Measurements from ENCODE around the gene LSM12.
A peak's percentile ranks its signal among the peaks of the same experiment; 100 is the strongest.

LSM12 gene

GRCh38 chr17:44001461-44001920 lies 65.0 kb downstream of the LSM12 start:
- no peak for DNase-seq
- peak overlapping the region; percentile 16 for H2BK15ac ChIP-seq (ENCODE audit: low read depth, poor library complexity, severe bottlenecking)
- H4K91ac ChIP-seq (ENCODE audit: low read length): no peak overlapping the region
- peaks cover 27% of the 10 kb centered on the region for H3K4me1 ChIP-seq (ENCODE audit: control insufficient read depth, insufficient read depth, low read depth, low read length)
- no peaks in the 10 kb centered on the region for H3K79me1 ChIP-seq (replicated peaks; ENCODE audit: low read length, poor library complexity, severe bottlenecking)
- no peak overlapping the region for H2AK5ac ChIP-seq (ENCODE audit: low read length, severe bottlenecking)
- H3K27me3 ChIP-seq (ENCODE audit: control insufficient read depth in 1 of 2, insufficient read depth in 1 of 2, low read length in 2 of 2): peaks cover 0 to 16% of the 10 kb centered on the region in 2 experiments
- no peak overlapping the region for H2AFZ ChIP-seq (ENCODE audit: low read depth, low read length)
- H2BK120ac ChIP-seq (ENCODE audit: low read depth, low read length): no peak overlapping the region
- no peak overlapping the region for H3K4me3 ChIP-seq (ENCODE audit: insufficient read depth in 1 of 2, low read depth in 1 of 2, low read length in 2 of 2)
- WGBS: 100% methylated on average over 2 of the region's 2 CpGs
- no peak overlapping the region for H2BK5ac ChIP-seq (ENCODE audit: low read depth, low read length, poor library complexity, severe bottlenecking)
- H3K4me2 ChIP-seq (ENCODE audit: low read length, poor library complexity, severe bottlenecking): no peak overlapping the region
- no peaks in the 10 kb centered on the region for H3K36me3 ChIP-seq (ENCODE audit: control insufficient read depth in 1 of 2, insufficient read depth in 2 of 2, low read depth in 1 of 2, low read length in 2 of 2)
- no peak overlapping the region for H3K4ac ChIP-seq (ENCODE audit: low read depth in 1 of 2, low read length in 2 of 2)
- no peak overlapping the region for H3K18ac ChIP-seq (ENCODE audit: low read depth in 1 of 2, low read length in 2 of 2)
- H3K23ac ChIP-seq (ENCODE audit: low read length in 2 of 2): no peak overlapping the region
- H2BK12ac ChIP-seq (ENCODE audit: low read length in 2 of 2): no peak overlapping the region
- no peak overlapping the region for H3K27ac ChIP-seq (ENCODE audit: low read length, poor library complexity, severe bottlenecking)
- H3K14ac ChIP-seq (ENCODE audit: low read length in 2 of 2): no peak overlapping the region
- no peak overlapping the region for H3K9ac ChIP-seq (ENCODE audit: low read length)
- no peaks in the 10 kb centered on the region for H3K9me3 ChIP-seq (ENCODE audit: control insufficient read depth, low read length)
- H4K8ac ChIP-seq (ENCODE audit: low read length): no peak overlapping the region

GRCh38 chr17:44000871-44001460 lies 65.5 kb downstream of the LSM12 start:
- Histone ChIP-seq H3K23ac (ENCODE audit: low read length in 2 of 2) (no peak overlapping the region), H3K79me1 (replicated peaks; ENCODE audit: low read length, poor library complexity, severe bottlenecking) (no peaks in the 10 kb centered on the region), H2AFZ (ENCODE audit: low read depth, low read length) (no peak overlapping the region), H3K4ac (ENCODE audit: low read depth in 1 of 2, low read length in 2 of 2) (no peak overlapping the region), H3K36me3 (ENCODE audit: control insufficient read depth in 1 of 2, insufficient read depth in 2 of 2, low read depth in 1 of 2, low read length in 2 of 2) (no peaks in the 10 kb centered on the region), H3K4me1 (ENCODE audit: control insufficient read depth, insufficient read depth, low read depth, low read length) (peaks cover 22% of the 10 kb centered on the region), H3K27ac (ENCODE audit: low read length, poor library complexity, severe bottlenecking) (no peak overlapping the region), H3K4me2 (ENCODE audit: low read length, poor library complexity, severe bottlenecking) (no peak overlapping the region), H3K4me3 (ENCODE audit: insufficient read depth in 1 of 2, low read depth in 1 of 2, low read length in 2 of 2) (no peak overlapping the region), H2BK120ac (ENCODE audit: low read depth, low read length) (no peak overlapping the region), H2BK5ac (ENCODE audit: low read depth, low read length, poor library complexity, severe bottlenecking) (no peak overlapping the region), H3K9me3 (ENCODE audit: control insufficient read depth, low read length) (no peaks in the 10 kb centered on the region), H3K9ac (ENCODE audit: low read length) (no peak overlapping the region), H4K91ac (ENCODE audit: low read length) (peak overlapping the region; percentile 29), H2BK15ac (ENCODE audit: low read depth, poor library complexity, severe bottlenecking) (peak overlapping the region; percentile 16), H3K14ac (ENCODE audit: low read length in 2 of 2) (no peak overlapping the region), H3K18ac (ENCODE audit: low read depth in 1 of 2, low read length in 2 of 2) (no peak overlapping the region), H3K27me3 (ENCODE audit: control insufficient read depth in 1 of 2, insufficient read depth in 1 of 2, low read length in 2 of 2) (peaks cover 0 to 17% of the 10 kb centered on the region in 2 experiments), H2BK12ac (ENCODE audit: low read length in 2 of 2) (no peak overlapping the region), H4K8ac (ENCODE audit: low read length) (no peak overlapping the region), H2AK5ac (ENCODE audit: low read length, severe bottlenecking) (no peak overlapping the region)
- no peak for DNase-seq
- WGBS: 78% methylated on average over 6 of the region's 6 CpGs

- Histone ChIP-seq H3K4me1 (ENCODE audit: control insufficient read depth, insufficient read depth, low read depth, low read length) (peaks cover 15% of the 10 kb centered on the region), H3K9ac (ENCODE audit: low read length) (no peak overlapping the region), H3K27ac (ENCODE audit: low read length, poor library complexity, severe bottlenecking) (no peak overlapping the region), H3K4me2 (ENCODE audit: low read length, poor library complexity, severe bottlenecking) (no peak overlapping the region), H3K36me3 (ENCODE audit: control insufficient read depth in 1 of 2, insufficient read depth in 2 of 2, low read depth in 1 of 2, low read length in 2 of 2) (no peaks in the 10 kb centered on the region), H2BK15ac (ENCODE audit: low read depth, poor library complexity, severe bottlenecking) (no peak overlapping the region), H3K18ac (ENCODE audit: low read depth in 1 of 2, low read length in 2 of 2) (no peak overlapping the region), H2BK120ac (ENCODE audit: low read depth, low read length) (no peak overlapping the region), H4K91ac (ENCODE audit: low read length) (no peak overlapping the region), H2BK12ac (ENCODE audit: low read length in 2 of 2) (no peak overlapping the region), H3K9me3 (ENCODE audit: control insufficient read depth, low read length) (no peaks in the 10 kb centered on the region), H2AFZ (ENCODE audit: low read depth, low read length) (no peak overlapping the region), H4K8ac (ENCODE audit: low read length) (peak overlapping the region; percentile 19), H3K79me1 (replicated peaks; ENCODE audit: low read length, poor library complexity, severe bottlenecking) (no peaks in the 10 kb centered on the region), H2AK5ac (ENCODE audit: low read length, severe bottlenecking) (no peak overlapping the region), H3K27me3 (ENCODE audit: control insufficient read depth in 1 of 2, insufficient read depth in 1 of 2, low read length in 2 of 2) (peaks cover 0 to 14% of the 10 kb centered on the region in 2 experiments), H2BK5ac (ENCODE audit: low read depth, low read length, poor library complexity, severe bottlenecking) (no peak overlapping the region), H3K4me3 (ENCODE audit: insufficient read depth in 1 of 2, low read depth in 1 of 2, low read length in 2 of 2) (no peak overlapping the region), H3K4ac (ENCODE audit: low read depth in 1 of 2, low read length in 2 of 2) (no peak overlapping the region), H3K14ac (ENCODE audit: low read length in 2 of 2) (no peak overlapping the region), H3K23ac (ENCODE audit: low read length in 2 of 2) (no peak overlapping the region)
- no peak for DNase-seq
- 89% methylated on average over 12 of the region's 12 CpGs for WGBS
Measured at GRCh38 chr17:44000141-44000860, 66.2 kb downstream of the LSM12 start.

GRCh38 chr17:43999024-43999423 lies 67.4 kb downstream of the LSM12 start:
- no peak overlapping the region for H4K91ac ChIP-seq (ENCODE audit: low read length)
- H3K4me1 ChIP-seq (ENCODE audit: control insufficient read depth, insufficient read depth, low read depth, low read length): peaks cover 12% of the 10 kb centered on the region
- H2BK12ac ChIP-seq (ENCODE audit: low read length in 2 of 2): no peak overlapping the region
- no peak overlapping the region for H3K4me3 ChIP-seq (ENCODE audit: insufficient read depth in 1 of 2, low read depth in 1 of 2, low read length in 2 of 2)
- no peak overlapping the region for H3K18ac ChIP-seq (ENCODE audit: low read depth in 1 of 2, low read length in 2 of 2)
- H3K27me3 ChIP-seq (ENCODE audit: control insufficient read depth in 1 of 2, insufficient read depth in 1 of 2, low read length in 2 of 2): peaks cover 4 to 15% of the 10 kb centered on the region in 2 experiments
- no peaks in the 10 kb centered on the region for H3K36me3 ChIP-seq (ENCODE audit: control insufficient read depth in 1 of 2, insufficient read depth in 2 of 2, low read depth in 1 of 2, low read length in 2 of 2)
- no peak overlapping the region for H3K23ac ChIP-seq (ENCODE audit: low read length in 2 of 2)
- H3K9ac ChIP-seq (ENCODE audit: low read length): no peak overlapping the region
- H2BK120ac ChIP-seq (ENCODE audit: low read depth, low read length): no peak overlapping the region
- H2BK15ac ChIP-seq (ENCODE audit: low read depth, poor library complexity, severe bottlenecking): no peak overlapping the region
- no peak overlapping the region for H2BK5ac ChIP-seq (ENCODE audit: low read depth, low read length, poor library complexity, severe bottlenecking)
- no peak overlapping the region for H4K8ac ChIP-seq (ENCODE audit: low read length)
- H3K14ac ChIP-seq (ENCODE audit: low read length in 2 of 2): no peak overlapping the region
- H2AFZ ChIP-seq (ENCODE audit: low read depth, low read length): no peak overlapping the region
- H2AK5ac ChIP-seq (ENCODE audit: low read length, severe bottlenecking): no peak overlapping the region
- H3K4ac ChIP-seq (ENCODE audit: low read depth in 1 of 2, low read length in 2 of 2): no peak overlapping the region
- H3K27ac ChIP-seq (ENCODE audit: low read length, poor library complexity, severe bottlenecking): no peak overlapping the region
- no peaks in the 10 kb centered on the region for H3K9me3 ChIP-seq (ENCODE audit: control insufficient read depth, low read length)
- no peak overlapping the region for H3K4me2 ChIP-seq (ENCODE audit: low read length, poor library complexity, severe bottlenecking)
- DNase-seq: no peak
- 88% methylated on average over 4 of the region's 4 CpGs for WGBS
- H3K79me1 ChIP-seq (replicated peaks; ENCODE audit: low read length, poor library complexity, severe bottlenecking): no peaks in the 10 kb centered on the region

Measured in mesenchymal stem cell (in vitro differentiated cells and primary cell).